HL-60/S4 treated with retinoic acid at 250 ng/mL for 4 days and 3 days (cell line): ENCODE data around the gene EIPR1.

Experiments
- in situ Hi-C: fragments of 300-500 bp; cut with MboI; formaldehyde crosslinking; loops from 2 replicates; pipeline ENCODE4 v1.7.0; 2022; ENCODE audit warnings: low sequenced_read_pairs

Gene EIPR1

DNA sequence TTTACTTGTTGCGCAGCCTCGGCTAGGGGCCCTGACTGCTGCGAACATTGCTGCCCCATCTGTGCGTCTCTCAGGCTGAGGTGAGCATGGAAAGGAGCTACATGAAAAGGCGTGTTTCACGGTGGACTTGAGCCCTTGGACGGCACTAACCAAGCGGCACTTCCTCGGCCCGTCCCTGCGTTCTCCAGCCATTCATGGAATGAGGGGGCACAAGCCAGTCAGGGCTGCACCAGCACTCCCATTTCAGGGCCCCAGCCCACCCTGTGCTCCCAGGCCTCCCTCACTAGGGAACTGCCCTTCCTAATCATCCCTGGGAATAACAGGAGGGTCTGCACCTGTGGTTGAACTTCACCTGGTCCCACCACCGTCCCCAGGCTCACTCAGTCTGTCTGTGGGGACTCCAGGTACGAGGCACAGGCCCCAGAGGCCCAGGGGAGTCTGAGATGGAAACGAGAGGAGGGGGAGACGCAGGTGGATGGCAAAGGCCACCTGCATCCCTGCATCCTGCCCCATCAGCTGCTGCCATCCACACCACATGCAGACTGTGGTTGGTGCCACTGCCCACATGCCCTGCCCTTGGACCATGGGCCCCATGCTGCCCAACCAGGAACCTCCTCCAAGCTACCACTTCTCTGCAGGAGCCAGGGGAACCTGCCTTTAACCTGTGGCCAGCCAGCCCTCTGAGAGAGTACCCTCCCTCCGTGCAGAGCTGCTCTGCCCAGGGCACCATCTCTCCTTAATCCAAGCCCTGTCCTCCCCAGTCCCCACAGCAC lies 99.7 kb downstream of the EIPR1 start:
- in situ Hi-C loops = no loop called here

DNA sequence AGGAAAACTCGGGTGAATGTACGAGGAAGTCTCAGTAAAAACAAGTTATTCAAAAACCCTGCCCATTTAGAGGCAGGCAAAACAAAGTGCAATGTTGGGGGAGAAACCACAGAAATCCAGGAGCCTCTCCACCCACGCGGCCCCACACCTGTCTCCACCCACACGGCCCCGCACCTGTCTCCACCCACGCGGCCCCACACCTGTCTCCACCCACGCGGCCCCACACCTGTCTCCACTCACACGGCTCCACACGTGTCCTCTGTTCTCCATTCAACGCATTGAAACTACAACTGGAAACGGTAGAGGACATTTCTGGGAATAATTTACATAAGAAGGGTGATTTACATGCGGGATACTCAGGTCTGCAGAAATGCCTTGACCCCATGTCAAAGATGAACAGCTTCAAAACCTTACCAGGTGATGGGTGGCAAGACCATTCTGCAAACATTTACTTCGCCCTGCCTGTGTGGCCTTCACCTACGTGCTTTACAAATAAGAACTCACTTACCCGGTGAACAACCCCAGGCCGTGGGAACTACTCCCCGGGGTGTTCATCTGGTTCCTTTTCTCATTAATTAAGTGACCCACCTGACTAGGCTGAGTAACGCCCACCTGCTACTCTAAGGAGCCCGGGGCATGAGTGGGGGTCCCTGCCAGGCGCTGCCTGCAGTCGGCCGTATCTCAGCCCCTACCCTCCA lies 100.4 kb downstream of the EIPR1 start:
- in situ Hi-C loops = no loop called here

DNA sequence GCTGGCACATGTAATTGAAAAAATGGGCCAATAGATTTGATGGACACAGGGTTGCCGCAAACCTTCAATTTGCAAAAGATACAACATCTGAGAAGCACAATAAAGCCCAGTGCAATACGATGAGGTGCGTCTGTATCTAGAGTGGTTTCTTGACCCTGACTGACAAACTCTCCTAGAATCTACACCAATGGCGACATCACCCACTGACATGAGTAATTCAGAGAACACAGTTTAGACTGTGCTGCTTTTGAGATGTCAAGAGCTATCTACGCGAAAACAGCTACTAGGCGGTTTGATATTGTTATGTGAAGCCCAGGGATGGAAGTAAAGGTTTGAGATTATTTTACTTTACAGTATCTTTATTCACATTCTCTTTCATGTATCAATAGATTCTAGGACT lies 104.9 kb downstream of the EIPR1 start:
- in situ Hi-C loops = no loop called here

DNA sequence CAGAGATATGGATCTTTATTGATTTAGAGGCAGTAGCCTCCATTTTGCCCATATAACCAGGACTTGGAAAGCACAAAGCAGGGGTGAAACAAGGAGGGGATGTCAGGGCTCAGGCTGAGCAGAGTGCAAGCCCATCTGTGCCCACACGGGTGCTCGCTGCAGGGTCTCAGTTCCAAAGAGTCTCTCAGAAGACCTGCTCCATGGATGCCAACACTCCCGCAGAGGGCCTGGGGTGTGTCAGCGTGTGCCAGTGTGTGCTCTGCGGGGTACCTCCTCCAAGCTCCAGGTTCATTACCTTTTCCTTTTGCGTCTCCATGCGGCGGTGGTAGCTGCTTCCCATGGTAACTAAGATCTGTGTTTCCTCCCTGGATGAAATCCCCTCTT lies 107.5 kb downstream of the EIPR1 start:
- in situ Hi-C loops = no loop called here

DNA sequence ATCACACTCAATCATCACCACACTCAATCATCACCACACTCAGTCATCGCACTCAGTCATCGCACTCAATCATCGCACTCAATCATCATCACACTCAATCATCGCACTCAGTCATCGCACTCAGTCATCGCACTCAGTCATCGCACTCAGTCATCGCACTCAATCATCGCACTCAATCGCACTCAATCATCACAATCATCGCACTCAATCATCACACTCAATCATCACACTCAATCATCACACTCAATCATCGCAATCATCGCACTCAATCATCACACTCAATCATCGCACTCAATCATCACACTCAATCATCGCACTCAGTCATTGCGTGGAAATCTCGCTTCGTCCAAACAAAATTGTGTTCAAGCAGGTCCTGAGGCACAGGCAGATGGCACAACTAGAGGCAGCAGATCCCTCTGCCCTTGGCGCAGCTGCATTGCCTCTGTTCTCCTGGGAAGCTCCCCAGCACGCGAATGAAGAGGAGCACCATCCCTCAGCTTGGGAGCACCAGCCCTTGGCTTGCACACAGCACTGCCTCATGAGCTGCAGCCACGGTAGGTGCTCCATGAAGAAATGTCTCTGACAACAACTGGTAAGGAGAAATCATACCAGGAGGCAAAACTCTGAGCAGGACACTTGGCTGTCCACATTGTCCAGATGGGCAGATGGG lies 108.1 kb downstream of the EIPR1 start:
- in situ Hi-C loops = no loop called here

DNA sequence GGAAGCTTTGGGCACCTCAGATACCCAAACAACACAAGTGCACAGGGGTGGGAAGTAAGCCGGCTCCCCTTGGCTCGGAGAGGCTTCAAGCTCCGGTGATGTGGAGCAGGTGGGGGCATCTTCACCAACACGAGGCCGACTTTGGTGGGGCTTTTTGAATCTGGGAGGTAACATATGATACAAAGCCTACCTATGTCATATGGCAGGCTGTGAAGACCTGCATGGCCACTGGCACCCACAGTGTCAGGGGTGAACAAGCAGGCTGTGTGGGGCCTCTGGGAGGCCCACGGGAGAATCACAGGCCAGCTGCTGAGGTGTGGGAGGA lies 109.0 kb downstream of the EIPR1 start:
- in situ Hi-C loops = no loop called here

DNA sequence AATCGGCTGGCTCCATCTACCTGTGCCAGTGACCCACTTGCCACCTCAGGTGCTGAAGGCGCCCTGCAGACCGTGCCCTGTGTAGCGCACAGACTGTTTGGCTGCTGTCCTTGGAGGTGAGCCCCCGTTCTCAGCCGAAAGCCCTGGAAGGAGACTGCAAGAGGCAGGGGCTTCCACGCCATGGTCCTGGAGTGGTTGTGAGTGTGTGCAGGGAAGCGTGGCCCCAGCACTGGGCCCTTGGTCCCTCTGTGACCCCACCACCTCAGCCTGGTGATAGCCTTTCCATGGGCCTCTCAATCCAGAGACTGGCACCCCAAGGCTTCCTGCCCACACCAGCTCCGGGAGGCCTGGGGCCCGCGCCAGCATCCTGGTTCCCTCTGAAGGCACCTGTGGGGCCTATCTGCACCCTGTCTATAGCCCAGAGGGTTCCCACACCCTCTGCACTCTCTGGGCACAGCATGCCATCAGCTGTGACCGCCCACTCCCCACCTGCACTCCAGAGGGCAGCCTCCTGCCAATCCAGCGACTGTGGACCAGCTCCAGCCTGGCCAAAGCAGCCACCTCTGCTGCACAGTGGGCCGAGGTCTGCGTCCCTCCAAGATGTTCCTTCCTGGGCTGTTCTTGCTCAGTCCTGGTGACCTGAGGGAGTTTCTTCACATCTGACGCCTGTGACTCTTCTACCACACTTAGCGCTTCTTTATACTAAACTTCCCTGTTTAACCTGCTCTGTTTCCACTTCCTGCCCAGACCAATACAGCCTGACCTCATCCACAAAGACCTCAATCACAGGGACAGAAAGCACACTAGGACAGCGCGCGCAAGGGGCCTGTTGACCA lies 109.5 kb downstream of the EIPR1 start:
- in situ Hi-C loops = no loop called here

DNA sequence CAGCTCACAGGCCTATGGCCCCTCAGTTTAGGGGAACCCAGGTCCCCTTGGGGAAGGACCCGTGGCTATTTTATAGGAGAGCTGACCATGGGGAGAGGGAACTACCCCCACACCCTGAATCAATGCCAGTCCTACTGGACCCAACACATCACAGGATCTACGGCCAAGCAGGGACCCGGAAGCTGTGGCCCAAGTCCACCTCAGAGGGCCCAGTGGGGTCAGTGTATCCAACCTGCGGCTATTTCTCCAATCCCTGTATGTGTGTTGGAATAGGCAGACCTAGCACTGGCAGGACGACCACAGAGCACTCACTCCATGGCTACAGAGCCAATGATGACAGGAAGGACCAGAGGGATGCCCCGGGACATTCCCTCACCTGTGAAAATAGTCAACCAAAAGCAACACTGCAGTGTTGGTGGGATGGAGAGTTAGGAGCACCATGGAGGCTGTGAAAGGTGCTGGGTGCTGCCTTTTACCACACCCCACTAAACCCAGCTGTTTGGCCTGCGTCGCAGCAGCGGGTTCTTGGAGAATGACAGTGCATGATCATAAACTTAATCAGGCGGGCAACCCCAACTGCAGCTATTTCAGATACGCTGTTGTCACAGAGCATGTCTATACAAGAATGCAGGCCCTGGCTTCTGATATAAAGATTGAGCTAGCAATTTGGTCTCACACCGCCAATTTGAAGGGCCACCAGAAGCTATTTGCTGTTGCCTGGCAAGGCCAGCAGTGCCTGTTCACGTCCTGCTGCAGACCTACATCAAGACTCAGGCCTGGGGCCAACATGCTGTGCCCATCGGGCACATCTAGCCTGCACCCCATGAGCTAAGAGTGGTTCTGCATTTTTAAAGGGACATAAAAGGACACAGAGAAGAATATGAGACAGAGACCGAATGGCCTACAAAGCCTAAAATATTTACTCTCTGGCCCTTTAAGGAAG lies 110.4 kb downstream of the EIPR1 start:
- in situ Hi-C loops = no loop called here

DNA sequence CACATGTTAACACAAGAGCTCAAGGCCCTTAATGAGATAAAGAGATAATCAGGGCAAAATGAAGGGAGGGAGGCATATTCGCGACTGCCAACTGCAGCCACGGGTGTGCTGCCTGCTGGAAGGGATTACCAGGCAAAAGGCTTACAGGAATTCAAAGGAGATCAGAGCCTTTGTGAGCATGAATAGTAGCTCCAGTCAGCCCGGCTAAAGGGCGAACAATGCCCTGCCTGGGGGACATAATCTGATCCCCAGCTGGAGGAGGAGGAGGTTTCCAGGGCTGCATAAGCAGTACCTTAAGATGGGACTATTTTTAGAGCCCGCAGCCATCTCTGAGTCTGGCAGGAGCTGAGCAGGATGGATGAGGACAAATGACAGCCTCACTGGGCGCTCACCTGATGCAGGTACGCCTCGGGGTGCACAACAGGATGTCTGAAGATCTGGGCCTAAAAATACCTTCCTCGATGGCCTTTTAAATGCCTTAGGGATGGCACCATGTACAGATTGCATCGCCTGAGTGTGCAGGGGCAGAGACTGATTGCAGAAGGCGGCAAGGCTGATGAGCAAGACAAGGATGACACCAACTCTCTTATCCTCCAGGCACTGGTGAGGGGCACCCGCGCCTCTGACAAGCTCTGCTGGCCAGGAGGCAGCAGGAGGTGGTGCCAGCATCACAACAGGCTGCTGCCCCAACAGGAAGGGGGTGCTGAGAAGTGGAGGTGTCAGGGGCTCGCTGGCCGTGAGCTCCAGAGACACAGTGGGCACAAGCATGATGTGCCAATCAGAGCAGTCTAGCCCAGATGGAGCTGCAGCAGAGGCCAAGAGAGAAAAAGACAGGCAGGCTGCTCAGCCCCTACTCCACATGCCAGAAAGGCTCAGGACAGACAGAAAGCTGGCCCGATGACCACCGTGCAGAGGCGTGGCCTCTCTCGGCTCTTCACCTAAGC lies 111.4 kb downstream of the EIPR1 start:
- in situ Hi-C loops = no loop called here

DNA sequence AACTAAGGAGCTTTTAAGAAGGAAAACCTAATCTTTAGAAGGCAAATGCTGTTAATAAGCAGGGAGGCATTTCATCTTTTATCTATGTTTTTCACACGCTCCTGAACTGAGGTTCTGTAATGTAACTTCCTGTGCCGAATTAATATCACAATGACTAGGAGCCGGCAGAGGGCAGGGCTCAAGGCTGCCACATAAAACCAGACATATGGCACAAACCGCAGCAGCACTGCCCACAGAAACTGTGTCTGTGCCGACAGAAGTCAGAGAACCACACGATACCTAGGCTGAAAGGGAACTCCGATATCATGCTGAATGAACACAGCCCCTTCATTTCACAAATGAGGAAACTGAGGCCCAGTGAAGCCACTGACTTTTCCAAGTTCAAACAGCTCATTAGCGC lies 112.1 kb downstream of the EIPR1 start:
- in situ Hi-C loops = no loop called here

DNA sequence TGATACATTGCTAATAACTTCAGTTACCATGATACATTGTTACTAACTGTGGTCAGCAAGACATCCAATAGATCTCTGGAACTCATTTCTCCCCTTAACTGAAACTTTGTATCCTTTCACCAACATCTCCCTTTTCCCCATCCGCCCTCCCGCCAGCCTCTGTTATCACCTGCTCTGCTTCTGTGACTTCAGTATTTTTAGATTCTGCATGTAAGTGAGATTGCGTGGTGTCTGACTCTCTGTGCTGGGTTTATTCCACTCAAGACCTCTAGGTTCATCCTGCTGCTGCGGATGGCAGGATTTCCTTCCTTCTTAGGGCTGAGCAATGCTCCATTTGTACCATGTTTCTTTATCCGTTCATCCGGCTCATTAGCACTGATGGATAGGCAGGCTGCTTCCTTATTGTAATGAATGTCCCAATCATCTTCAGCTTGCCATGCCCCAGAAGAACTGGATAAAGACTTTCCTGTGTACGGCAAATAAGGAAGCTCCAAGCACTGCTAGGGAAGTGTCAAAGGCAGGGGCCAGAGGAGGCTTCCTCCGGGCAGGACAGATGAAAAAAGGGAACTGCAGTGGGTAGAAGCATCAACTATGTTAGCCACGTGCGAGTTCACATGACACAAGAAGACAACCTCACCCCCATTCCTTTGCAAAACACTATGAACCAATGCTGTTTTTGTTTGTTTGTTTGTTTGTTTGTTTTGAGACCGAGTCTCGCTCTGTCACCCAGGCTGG lies 113.4 kb downstream of the EIPR1 start:
- in situ Hi-C loops = no loop called here

DNA sequence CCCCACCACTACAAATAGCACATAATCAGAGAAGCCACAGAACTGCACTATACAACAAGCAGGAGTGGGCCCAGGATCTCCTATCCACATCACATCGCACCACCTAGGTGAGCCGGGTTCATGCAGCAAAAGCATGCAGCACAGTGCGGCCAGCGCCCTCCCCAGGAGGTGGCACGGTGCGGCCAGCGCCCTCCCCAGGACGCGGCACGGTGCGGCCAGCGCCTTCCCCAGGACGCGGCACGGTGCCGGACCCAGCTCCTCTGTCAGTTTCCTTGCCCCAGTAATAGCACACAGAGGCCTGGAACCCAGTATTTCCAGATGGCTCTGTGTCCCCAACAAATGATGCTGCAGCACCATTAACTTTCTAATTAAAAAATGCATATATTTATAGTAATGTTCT lies 114.1 kb downstream of the EIPR1 start:
- in situ Hi-C loops = no loop called here

DNA sequence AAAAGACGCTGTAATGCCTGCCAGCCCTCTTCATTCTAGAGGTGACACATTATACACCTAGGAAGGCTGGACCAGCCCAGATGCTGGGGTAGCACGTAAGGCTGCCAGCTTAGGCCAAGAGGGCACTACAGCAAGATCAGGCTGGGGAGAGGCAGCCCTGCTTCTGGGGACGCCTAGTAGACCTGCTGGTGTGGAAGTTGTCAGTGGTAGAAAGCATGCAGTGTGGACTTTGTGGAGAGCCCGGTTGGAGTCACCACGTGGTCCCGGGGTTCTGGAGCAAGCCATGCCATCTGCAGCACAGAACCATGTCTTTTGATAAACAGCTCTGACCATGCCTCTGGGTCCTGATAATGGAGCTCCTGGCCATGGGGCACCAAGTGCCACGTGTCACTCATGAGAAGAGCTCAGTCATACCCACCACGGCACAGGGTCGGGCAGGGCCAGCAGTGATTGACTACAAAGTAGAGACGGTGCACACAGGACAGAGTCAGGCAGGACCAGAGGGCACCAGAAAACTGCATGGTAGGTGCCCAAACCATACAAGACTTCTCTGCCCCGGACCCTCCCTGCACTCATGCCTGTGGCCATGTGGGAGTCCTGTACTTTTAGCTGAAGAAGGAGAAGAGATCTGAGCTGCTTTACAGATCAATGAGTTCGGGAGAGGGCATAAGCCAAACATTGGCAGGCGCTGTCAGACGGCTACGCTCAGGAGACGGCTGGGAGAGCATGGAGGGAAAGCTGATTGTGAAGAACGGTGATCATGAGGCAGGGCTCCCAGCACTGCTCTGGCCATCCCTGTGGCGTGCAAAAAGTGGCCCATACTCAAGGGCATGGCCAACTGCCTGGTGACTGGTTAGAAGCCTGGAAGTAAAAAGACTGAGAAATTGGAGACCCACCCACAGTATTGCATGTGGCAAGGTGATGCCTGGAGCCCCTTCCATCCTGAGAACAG lies 114.9 kb downstream of the EIPR1 start:
- in situ Hi-C loops = no loop called here

DNA sequence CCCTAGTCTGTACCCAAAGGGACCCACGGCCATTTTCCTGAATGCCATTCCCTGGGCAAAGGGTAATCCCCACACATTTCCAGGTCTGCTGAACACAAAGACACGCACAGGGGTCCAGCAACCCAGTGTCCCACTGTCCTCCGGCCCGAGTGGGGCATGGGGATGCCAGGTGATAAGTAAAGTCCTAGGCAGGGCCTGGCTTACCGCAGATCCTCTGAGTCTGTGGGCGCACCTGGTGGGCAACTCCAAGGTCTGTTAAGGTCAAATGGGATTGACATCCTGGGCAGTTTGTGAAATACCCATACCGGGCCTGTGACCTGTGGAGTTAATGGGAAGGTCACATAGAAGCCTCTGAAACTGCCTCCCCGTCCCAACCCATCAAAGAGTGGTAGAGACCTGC lies 116.1 kb downstream of the EIPR1 start:
- in situ Hi-C loops = no loop called here

DNA sequence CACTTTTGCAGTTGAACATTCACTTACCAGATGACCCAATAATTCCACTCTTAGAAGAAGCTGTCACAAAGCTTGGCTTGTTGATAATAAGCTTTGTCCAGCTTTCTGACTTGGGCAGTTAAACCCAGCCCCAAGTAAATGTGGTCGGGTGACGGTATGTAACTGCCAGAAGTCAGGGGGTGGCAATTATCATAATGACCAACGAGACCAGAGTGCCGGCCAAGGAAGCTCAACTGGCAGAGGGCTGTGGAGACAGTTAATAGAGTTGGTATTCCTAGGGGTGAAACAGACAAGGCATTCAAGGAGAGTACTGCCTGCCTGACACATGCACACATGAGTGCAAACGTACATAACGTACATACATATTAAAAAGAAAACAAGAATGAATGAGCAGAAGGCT lies 116.7 kb downstream of the EIPR1 start:
- in situ Hi-C loops = no loop called here

DNA sequence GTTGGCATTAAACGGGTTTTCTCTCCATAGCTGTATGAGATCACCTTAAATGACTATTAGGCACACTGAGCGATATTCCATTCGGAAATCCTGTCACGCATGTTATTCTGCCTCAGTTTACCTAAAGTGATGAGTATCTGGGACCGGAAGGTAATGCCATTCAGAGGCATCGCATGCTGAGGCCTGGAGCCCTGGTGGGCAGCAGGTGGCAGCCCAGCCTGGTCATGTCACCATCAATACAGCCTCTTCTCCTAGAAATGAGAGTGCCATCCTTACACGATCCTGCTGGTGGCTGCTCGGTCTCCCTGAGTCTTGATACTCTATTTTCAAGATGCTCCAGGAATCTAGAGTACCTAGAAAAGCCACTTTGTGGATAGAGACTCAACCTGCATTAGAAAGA lies 119.8 kb downstream of the EIPR1 start:
- in situ Hi-C loops = no loop called here

DNA sequence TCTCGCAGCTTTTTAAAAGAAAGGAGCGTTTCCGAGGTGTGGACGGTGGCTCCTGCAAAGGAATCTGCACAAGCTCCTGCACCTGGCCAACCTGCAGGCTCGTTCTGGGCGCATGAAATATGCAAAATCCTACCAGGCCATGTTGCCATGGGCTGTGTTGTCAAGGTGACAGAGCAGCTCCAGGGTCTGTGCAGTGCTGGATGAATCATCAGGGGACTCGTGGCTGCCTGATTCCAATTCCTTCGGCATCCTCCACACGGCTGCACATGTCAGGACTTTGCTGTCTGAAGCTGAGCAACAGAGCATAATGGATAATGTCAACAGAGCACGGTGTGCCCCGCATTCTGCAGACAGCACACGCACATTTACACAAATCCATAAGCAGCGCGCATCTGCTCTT lies 120.5 kb downstream of the EIPR1 start:
- in situ Hi-C loops = no loop called here
